ENCODE results near the gene PPP1R26.

DNA sequence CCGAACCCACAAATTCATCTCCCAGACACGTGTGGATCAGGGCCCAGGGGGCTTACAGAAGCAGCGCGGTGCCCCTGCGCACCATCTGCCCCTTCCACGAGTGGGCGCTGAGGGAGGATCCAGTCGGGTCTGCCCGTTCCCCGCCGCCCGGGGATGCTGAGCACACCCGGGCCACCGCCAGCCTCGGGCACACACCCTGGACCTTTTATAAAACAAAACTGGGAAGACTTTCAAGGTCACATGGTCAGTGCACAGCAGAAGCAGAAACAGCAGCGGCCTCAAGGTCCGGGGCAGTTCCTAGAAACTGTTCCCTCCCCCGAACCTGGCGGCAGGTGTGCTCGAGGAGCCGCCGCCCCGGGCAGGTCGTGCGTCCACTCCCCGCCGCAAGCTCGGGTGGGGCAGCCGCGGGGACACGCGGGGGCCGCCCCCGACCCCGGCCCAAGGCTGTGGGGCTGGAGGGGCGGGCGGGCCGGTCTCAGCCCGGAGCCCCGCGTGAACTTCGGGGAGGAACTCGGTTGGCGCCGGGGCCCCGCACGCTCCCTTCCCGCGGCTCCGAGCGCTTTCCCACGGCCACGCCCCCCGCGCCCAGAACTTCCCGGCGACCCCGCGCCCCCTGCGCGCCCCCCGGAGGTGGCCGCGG lies 633 bp upstream of the PPP1R26 start:
- TF ChIP-seq, protein P1, sequence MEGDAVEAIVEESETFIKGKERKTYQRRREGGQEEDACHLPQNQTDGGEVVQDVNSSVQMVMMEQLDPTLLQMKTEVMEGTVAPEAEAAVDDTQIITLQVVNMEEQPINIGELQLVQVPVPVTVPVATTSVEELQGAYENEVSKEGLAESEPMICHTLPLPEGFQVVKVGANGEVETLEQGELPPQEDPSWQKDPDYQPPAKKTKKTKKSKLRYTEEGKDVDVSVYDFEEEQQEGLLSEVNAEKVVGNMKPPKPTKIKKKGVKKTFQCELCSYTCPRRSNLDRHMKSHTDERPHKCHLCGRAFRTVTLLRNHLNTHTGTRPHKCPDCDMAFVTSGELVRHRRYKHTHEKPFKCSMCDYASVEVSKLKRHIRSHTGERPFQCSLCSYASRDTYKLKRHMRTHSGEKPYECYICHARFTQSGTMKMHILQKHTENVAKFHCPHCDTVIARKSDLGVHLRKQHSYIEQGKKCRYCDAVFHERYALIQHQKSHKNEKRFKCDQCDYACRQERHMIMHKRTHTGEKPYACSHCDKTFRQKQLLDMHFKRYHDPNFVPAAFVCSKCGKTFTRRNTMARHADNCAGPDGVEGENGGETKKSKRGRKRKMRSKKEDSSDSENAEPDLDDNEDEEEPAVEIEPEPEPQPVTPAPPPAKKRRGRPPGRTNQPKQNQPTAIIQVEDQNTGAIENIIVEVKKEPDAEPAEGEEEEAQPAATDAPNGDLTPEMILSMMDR (IDR thresholded peaks at IDR 0.05): peak; percentile 28; the same call in 2 of the 3 replicates
- no peak for TF ChIP-seq RCOR1 (IDR thresholded peaks at IDR 0.05; ENCODE audit: low read depth, low read length)
- TF ChIP-seq POLR2A (IDR thresholded peaks at IDR 0.05; ENCODE audit: low read length): no peak
- TF ChIP-seq ESRRA (IDR thresholded peaks at IDR 0.05; ENCODE audit: borderline replicate concordance, low read length): no peak
- TF ChIP-seq MYC (IDR thresholded peaks at IDR 0.05; ENCODE audit: borderline replicate concordance, low read length): no peak
- TF ChIP-seq EP300 (IDR thresholded peaks at IDR 0.05): no peak
- TF ChIP-seq, protein P2, sequence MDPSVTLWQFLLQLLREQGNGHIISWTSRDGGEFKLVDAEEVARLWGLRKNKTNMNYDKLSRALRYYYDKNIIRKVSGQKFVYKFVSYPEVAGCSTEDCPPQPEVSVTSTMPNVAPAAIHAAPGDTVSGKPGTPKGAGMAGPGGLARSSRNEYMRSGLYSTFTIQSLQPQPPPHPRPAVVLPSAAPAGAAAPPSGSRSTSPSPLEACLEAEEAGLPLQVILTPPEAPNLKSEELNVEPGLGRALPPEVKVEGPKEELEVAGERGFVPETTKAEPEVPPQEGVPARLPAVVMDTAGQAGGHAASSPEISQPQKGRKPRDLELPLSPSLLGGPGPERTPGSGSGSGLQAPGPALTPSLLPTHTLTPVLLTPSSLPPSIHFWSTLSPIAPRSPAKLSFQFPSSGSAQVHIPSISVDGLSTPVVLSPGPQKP (IDR thresholded peaks at IDR 0.05; ENCODE audit: low read depth, low read length): no peak
- no peak for TF ChIP-seq CEBPB (IDR thresholded peaks at IDR 0.05)
- no peak for TF ChIP-seq FOXS1 (CRISPR knock-in tag; IDR thresholded peaks at IDR 0.05)
- TF ChIP-seq, protein P3, sequence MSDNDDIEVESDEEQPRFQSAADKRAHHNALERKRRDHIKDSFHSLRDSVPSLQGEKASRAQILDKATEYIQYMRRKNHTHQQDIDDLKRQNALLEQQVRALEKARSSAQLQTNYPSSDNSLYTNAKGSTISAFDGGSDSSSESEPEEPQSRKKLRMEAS (IDR thresholded peaks at IDR 0.05): no peak
- TF ChIP-seq CBX8 (IDR thresholded peaks at IDR 0.05): no peak
- no peak for TF ChIP-seq CHD2 (IDR thresholded peaks at IDR 0.05; ENCODE audit: low read length, partially characterized antibody)
- no peak for TF ChIP-seq HOXA7 (CRISPR knock-in tag; IDR thresholded peaks at IDR 0.05)

All from A549 (cell line).